Measurements from ENCODE around the gene MRPL19. TPM values are rescaled to one million over a fixed set of nuclear protein-coding genes. Genes with fewer than 3 reads are reported as not detected.

The MRPL19 gene
- total and polyA plus RNA-seq, 2 of the 13 experiments (the other 11 are each of a cell fraction or from before 2014, with no cell fraction given), result 43.2 to 163 TPM

- TF ChIP-seq NFE2 (CRISPR knock-in tag; IDR thresholded peaks at IDR 0.05) (no peak), ZFAT (CRISPR knock-in tag; conservative IDR thresholded peaks at IDR 0.05) (no peak), MEIS1 (CRISPR knock-in tag; IDR thresholded peaks at IDR 0.05; ENCODE audit: borderline replicate concordance) (peak; percentile 87; the same call in 1 of the 2 replicates), ZNF431 (CRISPR knock-in tag; IDR thresholded peaks at IDR 0.05; ENCODE audit: borderline replicate concordance, low read depth) (no peak), ZHX2 (IDR thresholded peaks at IDR 0.05; ENCODE audit: low read depth) (0 out of 2 replicates have a peak, but pooled peaks have one; percentile 58), ZHX2 (CRISPR knock-in tag; IDR thresholded peaks at IDR 0.05; ENCODE audit: borderline replicate concordance) (no peak), SMAD9 (CRISPR knock-in tag; IDR thresholded peaks at IDR 0.05) (0 out of 2 replicates have a peak, but pooled peaks have one; percentile 36), UBTF (CRISPR knock-in tag; IDR thresholded peaks at IDR 0.05) (peak; percentile 52), SALL1 (CRISPR knock-in tag; IDR thresholded peaks at IDR 0.05) (peak; percentile 89), STAT6 (CRISPR knock-in tag; IDR thresholded peaks at IDR 0.05; ENCODE audit: borderline replicate concordance) (peak; percentile 92), ZNF446 (CRISPR knock-in tag; IDR thresholded peaks at IDR 0.05) (0 out of 2 replicates have a peak, but pooled peaks have one; percentile 3)
- TF ChIP-seq, protein P1, sequence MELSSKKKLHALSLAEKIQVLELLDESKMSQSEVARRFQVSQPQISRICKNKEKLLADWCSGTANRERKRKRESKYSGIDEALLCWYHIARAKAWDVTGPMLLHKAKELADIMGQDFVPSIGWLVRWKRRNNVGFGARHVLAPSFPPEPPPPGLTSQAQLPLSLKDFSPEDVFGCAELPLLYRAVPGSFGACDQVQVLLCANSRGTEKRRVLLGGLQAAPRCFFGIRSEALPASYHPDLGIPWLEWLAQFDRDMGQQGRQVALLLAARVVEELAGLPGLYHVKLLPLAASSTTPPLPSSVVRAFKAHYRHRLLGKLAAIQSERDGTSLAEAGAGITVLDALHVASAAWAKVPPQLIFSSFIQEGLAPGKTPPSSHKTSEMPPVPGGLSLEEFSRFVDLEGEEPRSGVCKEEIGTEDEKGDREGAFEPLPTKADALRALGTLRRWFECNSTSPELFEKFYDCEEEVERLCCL (CRISPR knock-in tag; IDR thresholded peaks at IDR 0.05; ENCODE audit: borderline replicate concordance), result no peak
- TF ChIP-seq, protein P2, sequence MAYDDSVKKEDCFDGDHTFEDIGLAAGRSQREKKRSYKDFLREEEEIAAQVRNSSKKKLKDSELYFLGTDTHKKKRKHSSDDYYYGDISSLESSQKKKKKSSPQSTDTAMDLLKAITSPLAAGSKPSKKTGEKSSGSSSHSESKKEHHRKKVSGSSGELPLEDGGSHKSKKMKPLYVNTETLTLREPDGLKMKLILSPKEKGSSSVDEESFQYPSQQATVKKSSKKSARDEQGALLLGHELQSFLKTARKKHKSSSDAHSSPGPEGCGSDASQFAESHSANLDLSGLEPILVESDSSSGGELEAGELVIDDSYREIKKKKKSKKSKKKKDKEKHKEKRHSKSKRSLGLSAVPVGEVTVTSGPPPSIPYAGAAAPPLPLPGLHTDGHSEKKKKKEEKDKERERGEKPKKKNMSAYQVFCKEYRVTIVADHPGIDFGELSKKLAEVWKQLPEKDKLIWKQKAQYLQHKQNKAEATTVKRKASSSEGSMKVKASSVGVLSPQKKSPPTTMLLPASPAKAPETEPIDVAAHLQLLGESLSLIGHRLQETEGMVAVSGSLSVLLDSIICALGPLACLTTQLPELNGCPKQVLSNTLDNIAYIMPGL (CRISPR knock-in tag; IDR thresholded peaks at IDR 0.05; ENCODE audit: borderline replicate concordance in 1 of 2, low read depth in 1 of 2), result peak; percentile 72 to 88; a peak in 3 of 4 replicates
Observed at GRCh38 chr2:75608684-75609333, 37.8 kb upstream of the MRPL19 start (continued).

Data from HepG2 (cell line).